ENCODE measurements around the gene INPP5D. TPM values are rescaled to one million over a fixed set of nuclear protein-coding genes. Genes with fewer than 3 reads are reported as not detected.

Gene INPP5D
- total and polyA plus RNA-seq, 9 donors = 4.3 to 9.8 (median 6.3) TPM

DNA sequence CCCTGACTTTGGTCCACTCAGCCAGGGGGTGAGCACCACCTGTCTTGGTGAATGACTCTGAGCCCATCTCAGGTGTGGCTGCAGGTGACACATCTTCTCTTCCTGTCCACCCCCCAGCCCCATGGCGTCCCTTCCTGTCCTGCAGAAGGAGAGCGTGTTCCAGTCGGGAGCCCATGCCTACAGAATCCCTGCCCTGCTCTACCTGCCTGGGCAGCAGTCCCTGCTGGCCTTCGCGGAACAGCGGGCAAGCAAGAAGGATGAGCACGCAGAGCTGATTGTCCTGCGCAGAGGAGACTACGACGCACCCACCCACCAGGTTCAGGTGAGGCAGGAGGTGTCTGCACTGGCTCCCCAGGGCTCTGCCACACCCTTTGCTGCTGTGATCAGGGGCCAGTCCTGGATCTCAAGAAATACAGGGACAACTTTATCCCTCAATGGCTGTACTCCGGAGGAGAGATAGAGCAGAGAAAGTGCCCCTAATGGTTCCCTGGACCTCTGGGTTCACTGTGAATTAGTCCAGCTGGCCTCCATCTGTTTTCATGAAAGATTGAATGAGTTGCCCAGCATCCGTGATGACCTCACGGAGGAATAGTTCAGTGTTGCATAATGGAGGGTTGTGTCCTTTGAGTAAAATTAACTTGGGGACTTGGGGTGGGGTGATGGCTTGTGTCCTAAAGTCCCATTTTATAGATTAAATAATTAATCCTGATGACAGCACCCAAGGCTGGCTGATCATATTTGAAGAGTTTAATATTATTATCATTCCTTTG is 27.4 kb upstream of the INPP5D start, which contains the start of gene NEU2:
Gene NEU2 (plus strand): TSS at position 122 of the 770 bp plus-strand sequence. CDS start 0 bp downstream, at position 122.
- Histone ChIP-seq H3K9me3 (replicated peaks; ENCODE audit: control insufficient read depth, low read depth, low read length) (no peaks in the 10 kb centered on the region), H3K36me3 (ENCODE audit: control insufficient read depth, insufficient read depth, low read length) (no peaks in the 10 kb centered on the region), H3K27ac (ENCODE audit: low read length) (peak within 1 kb of the TSS; percentile 20), H3K27me3 (ENCODE audit: control insufficient read depth, insufficient read depth, low read length) (no peaks in the 10 kb centered on the region), H3K4me1 (ENCODE audit: control insufficient read depth, insufficient read depth, low read length) (peaks cover 14% of the 10 kb centered on the region), H3K4me3 (ENCODE audit: low read length) (no peak within 1 kb of the TSS)
- WGBS (ENCODE audit: insufficient coverage) = 93% methylated on average over 11 of the region's 13 CpGs
- no peak for DNase-seq

DNA sequence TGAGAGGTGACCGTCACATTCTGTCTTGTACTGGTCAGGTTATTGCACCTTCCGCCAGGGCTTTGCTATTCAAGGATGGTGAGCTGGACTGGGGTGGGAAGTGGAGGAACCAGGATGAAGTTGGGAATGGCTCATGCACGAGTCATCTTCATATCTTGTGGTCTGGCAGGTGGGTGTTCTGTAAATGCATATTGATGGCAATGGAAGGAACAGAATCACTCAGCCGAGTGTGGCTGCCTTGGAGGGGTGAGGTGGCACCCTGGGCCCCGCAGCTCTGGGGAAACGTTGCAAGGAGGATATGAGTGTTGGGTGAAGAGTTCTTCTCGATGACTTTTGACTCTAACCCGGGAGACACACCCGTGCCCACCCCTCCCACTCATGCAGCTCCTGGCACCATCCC is 26.5 kb upstream of the INPP5D start:
- 92% methylated on average over 4 of the region's 9 CpGs for WGBS (ENCODE audit: insufficient coverage)

DNA sequence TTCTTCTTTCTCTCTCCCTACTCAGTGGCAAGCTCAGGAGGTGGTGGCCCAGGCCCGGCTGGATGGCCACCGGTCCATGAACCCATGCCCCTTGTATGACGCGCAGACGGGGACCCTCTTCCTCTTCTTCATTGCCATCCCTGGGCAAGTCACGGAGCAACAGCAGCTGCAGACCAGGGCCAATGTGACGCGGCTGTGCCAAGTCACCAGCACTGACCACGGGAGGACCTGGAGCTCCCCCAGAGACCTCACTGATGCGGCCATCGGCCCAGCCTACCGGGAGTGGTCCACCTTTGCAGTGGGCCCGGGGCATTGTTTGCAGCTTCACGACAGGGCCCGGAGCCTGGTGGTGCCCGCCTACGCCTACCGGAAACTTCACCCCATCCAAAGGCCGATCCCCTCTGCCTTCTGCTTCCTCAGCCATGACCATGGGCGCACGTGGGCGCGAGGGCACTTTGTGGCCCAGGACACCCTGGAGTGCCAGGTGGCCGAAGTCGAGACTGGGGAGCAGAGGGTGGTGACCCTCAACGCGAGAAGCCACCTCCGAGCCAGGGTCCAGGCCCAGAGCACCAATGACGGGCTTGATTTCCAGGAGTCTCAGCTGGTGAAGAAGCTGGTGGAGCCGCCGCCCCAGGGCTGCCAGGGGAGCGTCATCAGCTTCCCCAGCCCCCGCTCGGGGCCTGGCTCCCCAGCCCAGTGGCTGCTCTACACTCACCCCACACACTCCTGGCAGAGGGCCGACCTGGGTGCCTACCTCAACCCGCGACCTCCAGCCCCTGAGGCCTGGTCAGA is 25.9 kb upstream of the INPP5D start:
- 93% methylated on average over 37 of the region's 37 CpGs for WGBS (ENCODE audit: insufficient coverage)
- Histone ChIP-seq H3K27ac (ENCODE audit: low read length) (no peak overlapping the region), H3K4me1 (ENCODE audit: control insufficient read depth, insufficient read depth, low read length) (peaks cover 14% of the 10 kb centered on the region), H3K27me3 (ENCODE audit: control insufficient read depth, insufficient read depth, low read length) (no peaks in the 10 kb centered on the region), H3K36me3 (ENCODE audit: control insufficient read depth, insufficient read depth, low read length) (no peaks in the 10 kb centered on the region), H3K4me3 (ENCODE audit: low read length) (no peak overlapping the region), H3K9me3 (replicated peaks; ENCODE audit: control insufficient read depth, low read depth, low read length) (no peaks in the 10 kb centered on the region)
- DNase-seq = no peak

More for the DNA sequence above, 26.5 kb upstream of the INPP5D start:
- Histone ChIP-seq H3K27me3 (ENCODE audit: control insufficient read depth, insufficient read depth, low read length) (no peaks in the 10 kb centered on the region), H3K9me3 (replicated peaks; ENCODE audit: control insufficient read depth, low read depth, low read length) (no peaks in the 10 kb centered on the region), H3K4me3 (ENCODE audit: low read length) (no peak overlapping the region), H3K27ac (ENCODE audit: low read length) (no peak overlapping the region), H3K36me3 (ENCODE audit: control insufficient read depth, insufficient read depth, low read length) (no peaks in the 10 kb centered on the region), H3K4me1 (ENCODE audit: control insufficient read depth, insufficient read depth, low read length) (peaks cover 14% of the 10 kb centered on the region)
- no peak for DNase-seq

DNA sequence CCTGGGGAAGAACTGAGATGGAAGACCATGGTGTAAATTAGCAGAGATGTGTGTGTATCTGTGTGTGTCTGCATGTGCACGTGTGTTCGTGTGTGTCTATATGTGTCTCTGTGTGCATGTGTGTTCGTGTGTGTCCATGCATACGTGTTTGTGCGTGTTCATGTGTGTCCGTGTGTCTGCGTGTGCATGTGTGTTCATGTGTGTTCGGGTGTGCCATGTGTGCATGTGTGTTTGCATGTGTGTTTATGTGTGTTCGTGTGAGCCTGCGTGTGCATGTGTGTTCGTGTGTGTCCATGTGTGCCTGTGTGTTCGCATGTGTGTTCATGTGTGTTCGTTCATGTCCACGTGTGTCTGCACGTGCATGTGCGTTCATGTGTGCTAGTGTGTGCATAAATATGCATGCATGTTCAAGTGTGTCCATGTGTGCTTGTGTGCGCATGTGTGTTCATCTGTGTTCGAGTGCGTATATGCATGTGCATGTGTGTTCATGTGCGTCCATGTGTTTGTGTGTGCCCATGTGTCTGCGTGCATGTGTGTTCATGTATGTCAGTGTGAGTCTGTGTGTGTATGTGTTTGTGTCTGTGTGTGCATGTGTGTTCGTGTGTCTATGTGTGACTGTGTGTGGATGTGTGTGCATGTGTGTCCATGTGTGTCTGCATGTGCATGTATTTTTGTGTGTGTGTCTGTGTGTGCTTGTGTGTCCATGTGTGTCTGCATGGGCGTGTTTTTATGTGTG is 24.5 kb upstream of the INPP5D start:
- Histone ChIP-seq H3K9me3 (replicated peaks; ENCODE audit: control insufficient read depth, low read depth, low read length) (no peaks in the 10 kb centered on the region), H3K27me3 (ENCODE audit: control insufficient read depth, insufficient read depth, low read length) (no peaks in the 10 kb centered on the region), H3K4me3 (ENCODE audit: low read length) (no peak overlapping the region), H3K4me1 (ENCODE audit: control insufficient read depth, insufficient read depth, low read length) (peaks cover 14% of the 10 kb centered on the region), H3K36me3 (ENCODE audit: control insufficient read depth, insufficient read depth, low read length) (no peaks in the 10 kb centered on the region), H3K27ac (ENCODE audit: low read length) (no peak overlapping the region)
- 89% methylated on average over 23 of the region's 23 CpGs for WGBS (ENCODE audit: insufficient coverage)
- DNase-seq = no peak

DNA sequence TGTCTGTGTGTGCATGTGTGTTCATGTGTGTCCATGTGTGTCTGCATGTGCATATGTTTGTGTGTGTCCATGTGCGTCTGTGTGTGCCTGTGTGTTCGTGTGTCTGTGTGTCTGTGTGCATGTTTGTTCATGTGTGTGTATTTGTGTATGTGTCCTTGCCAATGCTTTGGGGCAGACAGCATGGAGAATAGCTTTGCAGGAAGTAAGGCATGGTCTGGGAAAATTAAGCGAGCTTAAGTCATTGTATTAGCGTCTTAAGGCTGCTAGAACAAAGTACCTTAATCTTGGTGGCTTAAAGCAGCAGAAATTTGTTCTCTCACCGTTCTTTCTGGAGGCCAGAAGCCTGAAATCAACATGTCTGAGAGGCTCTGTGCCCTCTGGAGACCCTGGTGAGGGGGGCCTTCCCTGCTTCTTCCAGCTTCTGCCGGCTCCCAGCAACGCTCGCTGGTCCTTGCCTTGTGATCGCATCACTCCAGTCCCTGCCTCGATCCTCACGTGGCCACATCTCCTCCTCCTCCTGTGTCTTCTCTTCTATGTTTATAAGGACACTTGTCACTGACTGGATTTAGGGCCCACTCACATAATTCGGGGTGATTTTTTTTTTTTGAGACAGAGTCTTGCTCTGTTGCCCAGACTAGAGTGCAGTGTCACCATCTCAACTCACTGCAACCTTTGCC is 23.8 kb upstream of the INPP5D start:
- 78% methylated on average over 10 of the region's 12 CpGs for WGBS (ENCODE audit: insufficient coverage)

DNA sequence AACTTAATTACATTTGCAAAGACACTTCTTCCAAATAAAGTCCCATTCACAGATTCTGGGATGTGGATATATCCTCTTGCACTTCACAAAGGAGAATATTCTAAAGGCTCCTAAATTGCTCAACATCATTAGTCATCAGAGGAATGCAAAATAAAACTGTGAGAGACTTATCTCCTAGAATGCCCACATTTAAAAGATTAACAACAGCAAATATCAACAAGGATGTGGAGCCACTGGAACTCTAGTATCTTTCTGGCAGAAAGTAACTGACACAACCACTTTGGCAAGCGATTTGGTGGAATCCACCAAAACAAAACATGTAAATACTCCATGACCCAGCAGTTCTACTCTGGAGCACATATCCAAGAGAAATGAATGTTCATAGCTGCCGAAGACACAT is 23.1 kb upstream of the INPP5D start:
- peaks cover 6% of the 10 kb centered on the region for H3K4me1 ChIP-seq (ENCODE audit: control insufficient read depth, insufficient read depth, low read length)
- WGBS (ENCODE audit: insufficient coverage) = no CpG with 5 or more reads among the region's 2 CpGs

More for the DNA sequence above, 23.8 kb upstream of the INPP5D start:
- Histone ChIP-seq H3K36me3 (ENCODE audit: control insufficient read depth, insufficient read depth, low read length) (no peaks in the 10 kb centered on the region), H3K27ac (ENCODE audit: low read length) (no peak overlapping the region), H3K4me3 (ENCODE audit: low read length) (no peak overlapping the region), H3K27me3 (ENCODE audit: control insufficient read depth, insufficient read depth, low read length) (no peaks in the 10 kb centered on the region), H3K4me1 (ENCODE audit: control insufficient read depth, insufficient read depth, low read length) (peaks cover 14% of the 10 kb centered on the region), H3K9me3 (replicated peaks; ENCODE audit: control insufficient read depth, low read depth, low read length) (no peaks in the 10 kb centered on the region)
- no peak for DNase-seq

DNA sequence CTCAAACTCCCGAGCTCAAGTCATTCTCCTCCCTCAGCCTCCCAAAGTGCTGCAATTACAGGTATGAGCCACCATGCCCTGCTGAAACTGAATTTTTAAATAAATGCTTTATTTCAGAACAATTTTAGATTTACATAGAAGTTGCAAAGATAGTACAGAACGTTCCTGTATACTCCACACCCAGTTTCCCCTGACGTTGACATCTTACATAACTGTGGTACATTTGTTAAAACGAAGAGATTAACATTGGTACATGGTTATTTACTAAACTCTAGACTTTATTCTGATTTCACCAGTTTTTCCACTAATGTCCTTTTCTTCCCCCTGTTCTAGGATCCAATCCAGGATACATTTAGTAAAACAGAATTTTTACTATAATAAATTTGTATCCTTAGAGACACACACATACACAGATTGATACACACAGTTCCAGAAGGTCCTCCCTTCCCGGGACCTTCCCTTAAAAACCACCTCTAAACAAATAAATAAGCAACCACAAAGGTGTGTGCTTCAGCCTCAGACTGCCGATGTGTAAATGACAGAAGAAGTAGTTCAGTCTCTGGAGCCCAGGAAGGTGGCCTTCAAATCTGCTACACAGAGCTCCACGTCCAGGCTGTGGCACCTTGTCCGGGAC is 20.8 kb upstream of the INPP5D start:
- H3K27me3 ChIP-seq (ENCODE audit: control insufficient read depth, insufficient read depth, low read length) = no peaks in the 10 kb centered on the region
- no peak overlapping the region for H3K27ac ChIP-seq (ENCODE audit: low read length)
- DNase-seq = no peak
- no peak overlapping the region for H3K4me3 ChIP-seq (ENCODE audit: low read length)
- H3K4me1 ChIP-seq (ENCODE audit: control insufficient read depth, insufficient read depth, low read length) = no peaks in the 10 kb centered on the region
- 72% methylated on average over 3 of the region's 8 CpGs for WGBS (ENCODE audit: insufficient coverage)
- H3K9me3 ChIP-seq (replicated peaks; ENCODE audit: control insufficient read depth, low read depth, low read length) = no peaks in the 10 kb centered on the region
- no peaks in the 10 kb centered on the region for H3K36me3 ChIP-seq (ENCODE audit: control insufficient read depth, insufficient read depth, low read length)

More for the DNA sequence above, 23.1 kb upstream of the INPP5D start:
- no peaks in the 10 kb centered on the region for H3K27me3 ChIP-seq (ENCODE audit: control insufficient read depth, insufficient read depth, low read length)
- no peak overlapping the region for H3K4me3 ChIP-seq (ENCODE audit: low read length)
- DNase-seq = no peak
- no peak overlapping the region for H3K27ac ChIP-seq (ENCODE audit: low read length)
- no peaks in the 10 kb centered on the region for H3K9me3 ChIP-seq (replicated peaks; ENCODE audit: control insufficient read depth, low read depth, low read length)
- H3K36me3 ChIP-seq (ENCODE audit: control insufficient read depth, insufficient read depth, low read length) = no peaks in the 10 kb centered on the region

DNA sequence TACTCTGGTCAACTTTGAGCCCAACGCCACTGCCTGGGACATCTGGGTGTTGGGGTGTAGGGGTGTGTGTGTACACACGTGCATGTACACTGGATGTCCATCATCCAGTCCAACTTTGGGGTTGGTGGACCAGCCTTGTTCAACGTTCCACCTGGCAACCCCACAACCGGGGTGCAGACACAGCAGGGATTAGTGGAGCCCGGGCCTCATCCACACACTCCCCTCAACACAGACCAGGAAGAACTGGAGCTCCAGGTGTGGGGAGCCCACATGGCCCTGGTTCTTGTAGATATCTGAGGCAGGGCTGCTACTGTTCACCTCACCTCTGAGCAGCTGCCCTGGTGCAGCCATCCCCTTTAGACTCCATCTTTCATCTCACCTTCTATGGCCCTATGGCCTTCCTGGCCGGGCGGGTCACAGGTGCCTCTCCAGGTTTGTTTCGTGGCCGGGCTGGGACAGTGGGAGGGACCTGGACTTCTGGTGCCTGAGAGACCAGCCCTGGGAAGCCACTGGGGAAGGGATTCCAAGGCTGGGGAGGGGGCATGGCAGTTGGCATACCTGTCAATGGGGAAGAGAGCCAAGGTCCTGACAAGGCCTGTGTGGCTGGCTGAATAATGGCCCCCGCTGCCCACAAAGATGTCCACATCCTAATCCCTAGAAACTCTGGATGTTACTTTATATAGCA is 20.2 kb upstream of the INPP5D start:
- Histone ChIP-seq H3K4me1 (ENCODE audit: control insufficient read depth, insufficient read depth, low read length) (no peaks in the 10 kb centered on the region), H3K27me3 (ENCODE audit: control insufficient read depth, insufficient read depth, low read length) (no peaks in the 10 kb centered on the region), H3K36me3 (ENCODE audit: control insufficient read depth, insufficient read depth, low read length) (no peaks in the 10 kb centered on the region), H3K9me3 (replicated peaks; ENCODE audit: control insufficient read depth, low read depth, low read length) (no peaks in the 10 kb centered on the region), H3K4me3 (ENCODE audit: low read length) (no peak overlapping the region), H3K27ac (ENCODE audit: low read length) (no peak overlapping the region)
- WGBS (ENCODE audit: insufficient coverage) = 77% methylated on average over 5 of the region's 10 CpGs
- no peak for DNase-seq

DNA sequence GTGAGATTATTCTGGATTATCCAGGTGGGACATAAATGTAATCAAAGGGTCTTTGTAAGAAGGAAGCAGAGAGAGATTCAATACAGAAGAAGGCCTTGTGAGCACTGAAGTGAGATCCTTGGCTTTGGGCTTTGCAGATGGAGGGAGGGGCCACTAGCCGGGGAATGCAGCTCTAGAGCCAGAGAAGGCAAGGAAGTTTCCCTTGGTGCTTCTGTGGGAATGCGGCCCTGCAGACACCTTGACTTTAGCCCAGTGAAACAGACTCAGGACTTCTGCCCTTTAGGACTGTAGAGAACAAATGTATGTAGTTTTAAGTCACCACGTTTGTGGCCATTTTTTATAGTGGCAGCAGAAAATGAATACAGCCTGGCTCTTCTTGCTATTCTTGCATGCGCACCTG is 19.6 kb upstream of the INPP5D start:
- DNase-seq = no peak
- H3K4me1 ChIP-seq (ENCODE audit: control insufficient read depth, insufficient read depth, low read length) = no peaks in the 10 kb centered on the region

More for the DNA sequence above, 19.6 kb upstream of the INPP5D start:
- no peak overlapping the region for H3K27ac ChIP-seq (ENCODE audit: low read length)
- no peaks in the 10 kb centered on the region for H3K27me3 ChIP-seq (ENCODE audit: control insufficient read depth, insufficient read depth, low read length)
- WGBS (ENCODE audit: insufficient coverage) = 78% methylated on average over 4 of the region's 4 CpGs
- no peak overlapping the region for H3K4me3 ChIP-seq (ENCODE audit: low read length)
- H3K9me3 ChIP-seq (replicated peaks; ENCODE audit: control insufficient read depth, low read depth, low read length) = no peaks in the 10 kb centered on the region
- H3K36me3 ChIP-seq (ENCODE audit: control insufficient read depth, insufficient read depth, low read length) = no peaks in the 10 kb centered on the region

All from muscle of leg (tissue), 11 donors.